Kidney (tissue), 14 donors: ENCODE measurements around the gene F2. TPM values are rescaled to one million over a fixed set of nuclear protein-coding genes. Genes with fewer than 3 reads are reported as not detected.

Experiments used
- DNase-seq, 5 donors: peaks; one replicate each; pipeline ENCODE4 v3.0.0-alpha.2; 2013 to 2020
- FAIRE-seq: peaks from 2 replicates; lab custom pipeline; 2012; peaks lifted over from hg19 to GRCh38; lab: Jason Lieb, UNC
- H3K27ac ChIP-seq, 2 donors: one replicate each; pipeline ENCODE4 v1.7.0; 2013; ENCODE audit warnings: low read depth in 2 of 2, low read length in 2 of 2, inconsistent platforms in 1 of 2
- H3K27me3 ChIP-seq: one replicate; pipeline ENCODE4 v1.7.1; 2013; ENCODE audit warnings: low read length, inconsistent platforms; ENCODE audit not compliant: control insufficient read depth, insufficient read depth
- H3K36me3 ChIP-seq, 3 donors: one replicate each; pipeline versions ENCODE4 v1.7.0 to v1.7.1; 2013; ENCODE audit warnings: low read length in 3 of 3, control low read depth in 1 of 3, inconsistent platforms in 1 of 3; ENCODE audit not compliant: insufficient read depth in 3 of 3, control insufficient read depth in 2 of 3
- H3K4me1 ChIP-seq, 3 donors: one replicate each; pipeline versions ENCODE4 v1.7.0 to v1.7.1; 2013; ENCODE audit warnings: low read length in 3 of 3, inconsistent platforms in 1 of 3, low read depth in 1 of 3; ENCODE audit not compliant: control insufficient read depth in 2 of 3, insufficient read depth in 2 of 3
- H3K4me3 ChIP-seq, 3 donors: one replicate each; pipeline versions ENCODE4 v1.7.0 to v1.8.1; 2013; ENCODE audit warnings: low read length in 3 of 3, control low read depth in 1 of 3, inconsistent platforms in 1 of 3
- H3K9ac ChIP-seq, 3 donors: one replicate each; pipeline versions ENCODE4 v1.7.0 to v1.7.1; 2013; ENCODE audit warnings: low read length in 3 of 3, control low read depth in 1 of 3, inconsistent platforms in 1 of 3
- H3K9me3 ChIP-seq, 3 donors: one replicate each; pipeline versions ENCODE4 v1.7.0 to v1.7.1; 2013; ENCODE audit warnings: low read length in 3 of 3, control low read depth in 1 of 3, inconsistent platforms in 1 of 3; ENCODE audit not compliant: control insufficient read depth in 2 of 3, insufficient read depth in 1 of 3
- intact Hi-C: fragments of 100-400 bp; cut with DNase I; formaldehyde crosslinking; loops from one replicate; pipeline ENCODE4 v1.11.1; 2022
- polyA plus RNA-seq: library from polyadenylated mRNA; stranded (reverse); fragments of 350-450 nt; fragmentation: Illumina TruSeq; extraction: RNeasy Lipid Tissue Mini Kit (QIAGEN cat#74804); gene quantifications from one replicate; pipeline ENCODE4 v1.2.3, GENCODE V29; 2014; ENCODE audit warnings: low read depth, low replicate concordance; ENCODE audit not compliant: insufficient read depth
- total RNA-seq: library from RNA; stranded (reverse); fragmentation: NEBNext Ultra II Directional; extraction: Animal tissue kit (Norgen Biotek cat#: 25700); gene quantifications from one replicate; pipeline ENCODE4 v1.2.1, GENCODE V29; 2021
- TF ChIP-seq, protein P1 (sequence below): IDR thresholded peaks from 3 replicates; pipeline ENCODE4 v1.5.1; 2012; ENCODE audit warnings: mild to moderate bottlenecking, moderate library complexity, borderline replicate concordance; ENCODE audit not compliant: insufficient read depth; ENCODE audit errors: extremely low read depth
- donor health status: control.
- donor health status: control.
- donor health status: control.
- donor health status: control.
- donor health status: control.
- donor health status: DM: yes; HTN: yes; CAD: no.
- donor health status: Normal renal cell carcinoma (clear cell type).

F2 gene
- total and polyA plus RNA-seq, 2 donors from 2014 or later, result not detected

DNA sequence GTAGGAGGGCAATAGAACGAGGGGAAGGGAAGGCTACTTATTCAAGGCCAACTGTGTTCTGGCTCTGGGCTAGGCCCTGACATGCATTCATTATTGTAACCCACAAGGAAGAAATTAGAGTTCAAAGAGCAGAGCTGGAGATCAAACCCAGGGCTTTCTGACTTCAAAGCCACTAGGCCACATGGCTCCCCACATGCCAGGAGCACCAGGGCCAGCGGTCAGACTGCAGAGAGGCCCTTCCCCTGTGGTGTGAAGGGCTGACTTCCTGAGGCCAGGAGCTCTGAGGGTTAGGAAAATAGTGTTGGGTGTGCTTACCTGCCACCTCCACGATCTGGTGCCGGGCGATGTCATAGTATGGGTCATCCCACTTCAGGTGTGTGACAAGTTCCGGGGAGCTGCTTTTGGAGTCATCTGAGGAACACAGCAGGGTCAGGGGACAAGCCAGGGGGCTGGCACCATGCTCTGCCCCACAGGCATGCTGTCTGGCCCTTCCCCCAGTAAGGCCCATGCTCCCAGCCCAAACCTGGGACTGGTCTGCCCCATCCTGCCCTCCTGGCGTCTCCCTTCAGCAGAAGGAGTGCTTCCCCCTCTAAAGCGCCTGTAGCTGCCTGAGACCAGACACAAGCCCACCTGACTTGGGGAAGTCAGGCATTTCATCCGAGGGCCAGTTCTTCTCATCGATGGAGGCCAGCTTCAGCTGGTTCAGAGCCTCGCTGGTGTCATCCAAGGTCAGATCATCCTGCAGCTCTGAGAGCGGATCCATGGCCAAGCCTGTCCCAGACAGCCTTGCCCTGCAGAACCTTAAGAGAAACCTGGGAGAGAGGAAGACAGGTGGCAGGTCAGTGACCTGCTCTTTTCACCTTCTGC, 23.4 kb upstream of the F2 start:
- intact Hi-C loops, result no loop called here
- H3K9me3 ChIP-seq, result no peaks in the 10 kb centered on the region
- TF ChIP-seq, protein P1, sequence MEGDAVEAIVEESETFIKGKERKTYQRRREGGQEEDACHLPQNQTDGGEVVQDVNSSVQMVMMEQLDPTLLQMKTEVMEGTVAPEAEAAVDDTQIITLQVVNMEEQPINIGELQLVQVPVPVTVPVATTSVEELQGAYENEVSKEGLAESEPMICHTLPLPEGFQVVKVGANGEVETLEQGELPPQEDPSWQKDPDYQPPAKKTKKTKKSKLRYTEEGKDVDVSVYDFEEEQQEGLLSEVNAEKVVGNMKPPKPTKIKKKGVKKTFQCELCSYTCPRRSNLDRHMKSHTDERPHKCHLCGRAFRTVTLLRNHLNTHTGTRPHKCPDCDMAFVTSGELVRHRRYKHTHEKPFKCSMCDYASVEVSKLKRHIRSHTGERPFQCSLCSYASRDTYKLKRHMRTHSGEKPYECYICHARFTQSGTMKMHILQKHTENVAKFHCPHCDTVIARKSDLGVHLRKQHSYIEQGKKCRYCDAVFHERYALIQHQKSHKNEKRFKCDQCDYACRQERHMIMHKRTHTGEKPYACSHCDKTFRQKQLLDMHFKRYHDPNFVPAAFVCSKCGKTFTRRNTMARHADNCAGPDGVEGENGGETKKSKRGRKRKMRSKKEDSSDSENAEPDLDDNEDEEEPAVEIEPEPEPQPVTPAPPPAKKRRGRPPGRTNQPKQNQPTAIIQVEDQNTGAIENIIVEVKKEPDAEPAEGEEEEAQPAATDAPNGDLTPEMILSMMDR, result no peak
- H3K27ac ChIP-seq, result no peak overlapping the region
- no peak overlapping the region for H3K4me3 ChIP-seq
- DNase-seq, result no peak
- H3K4me1 ChIP-seq, result peaks cover 0 to 29% (median 3%) of the 10 kb centered on the region in 3 donors
- H3K27me3 ChIP-seq, result no peaks in the 10 kb centered on the region
- no peak for FAIRE-seq
- H3K9ac ChIP-seq, result no peak overlapping the region
- H3K36me3 ChIP-seq, result peaks cover 0 to 23% (median 20%) of the 10 kb centered on the region in 3 donors

DNA sequence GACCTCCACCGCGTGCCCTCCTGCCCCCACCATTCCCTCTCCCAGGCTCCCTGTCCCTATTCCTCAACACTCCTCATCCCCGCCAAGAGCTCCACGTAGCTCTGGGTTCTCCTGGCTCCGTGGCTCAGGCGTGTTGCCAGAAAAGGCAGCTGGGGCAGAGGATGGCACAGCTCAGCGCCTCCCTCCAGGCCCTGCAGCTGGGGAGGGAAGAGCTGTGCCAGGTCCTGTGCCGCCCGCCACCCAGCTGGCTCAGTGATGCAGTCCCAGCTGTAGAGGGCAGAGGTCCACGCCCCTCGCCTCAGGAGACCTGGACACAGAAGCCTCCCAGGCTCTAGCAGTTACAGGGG, 22.8 kb upstream of the F2 start:
- Histone ChIP-seq H3K36me3 (peaks cover 0 to 23% (median 20%) of the 10 kb centered on the region in 3 donors), H3K4me3 (no peak overlapping the region), H3K27me3 (no peaks in the 10 kb centered on the region), H3K9me3 (no peaks in the 10 kb centered on the region), H3K9ac (no peak overlapping the region), H3K27ac (no peak overlapping the region), H3K4me1 (peaks cover 0 to 29% (median 3%) of the 10 kb centered on the region in 3 donors)
- intact Hi-C loops, result no loop called here
- DNase-seq, result no peak
- TF ChIP-seq, protein P1, result no peak
- no peak for FAIRE-seq

DNA sequence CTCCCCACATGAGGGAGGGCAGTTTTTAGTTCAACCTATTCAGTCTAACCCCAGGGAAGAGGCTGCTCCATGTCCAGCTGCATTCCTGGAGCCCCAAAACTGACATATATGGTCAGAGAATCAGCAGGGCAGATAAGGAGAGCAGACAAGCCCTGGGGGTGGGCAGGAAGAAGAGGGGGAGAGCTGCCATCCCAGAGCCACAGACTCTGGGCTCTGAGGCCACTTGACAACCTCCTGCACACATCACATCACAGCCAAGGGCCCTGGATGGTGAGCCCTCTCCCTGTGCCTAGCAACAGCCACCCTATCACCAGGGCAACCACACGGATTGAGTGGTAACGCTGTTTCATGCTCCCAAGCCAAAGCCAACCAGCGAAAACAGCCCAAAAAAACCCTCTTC, 21.7 kb upstream of the F2 start:
- Histone ChIP-seq H3K27me3 (no peaks in the 10 kb centered on the region), H3K36me3 (peaks cover 0 to 21% (median 15%) of the 10 kb centered on the region in 3 donors), H3K4me3 (no peak overlapping the region), H3K9me3 (no peaks in the 10 kb centered on the region), H3K27ac (peak overlapping the region in 1 of 2 donors; percentile 20), H3K4me1 (peaks cover 0 to 33% (median 3%) of the 10 kb centered on the region in 3 donors), H3K9ac (no peak overlapping the region)
- intact Hi-C loops, result no loop called here
- FAIRE-seq (no peak), DNase-seq (no peak)
- TF ChIP-seq, protein P1, result no peak
